Hippocampal formation (tissue), 2 donors: ENCODE measurements around the gene GNAT1.
"Not testable (repeated sequence)": the region's sequence is repeated elsewhere in the genome, so short reads cannot be mapped to it uniquely, and the experiment has no call there.

Experiments
- DNase-seq, 2 donors: peaks; one replicate each; lab custom pipeline; 2025; lab: John Stamatoyannopoulos, UW

Gene GNAT1

DNA sequence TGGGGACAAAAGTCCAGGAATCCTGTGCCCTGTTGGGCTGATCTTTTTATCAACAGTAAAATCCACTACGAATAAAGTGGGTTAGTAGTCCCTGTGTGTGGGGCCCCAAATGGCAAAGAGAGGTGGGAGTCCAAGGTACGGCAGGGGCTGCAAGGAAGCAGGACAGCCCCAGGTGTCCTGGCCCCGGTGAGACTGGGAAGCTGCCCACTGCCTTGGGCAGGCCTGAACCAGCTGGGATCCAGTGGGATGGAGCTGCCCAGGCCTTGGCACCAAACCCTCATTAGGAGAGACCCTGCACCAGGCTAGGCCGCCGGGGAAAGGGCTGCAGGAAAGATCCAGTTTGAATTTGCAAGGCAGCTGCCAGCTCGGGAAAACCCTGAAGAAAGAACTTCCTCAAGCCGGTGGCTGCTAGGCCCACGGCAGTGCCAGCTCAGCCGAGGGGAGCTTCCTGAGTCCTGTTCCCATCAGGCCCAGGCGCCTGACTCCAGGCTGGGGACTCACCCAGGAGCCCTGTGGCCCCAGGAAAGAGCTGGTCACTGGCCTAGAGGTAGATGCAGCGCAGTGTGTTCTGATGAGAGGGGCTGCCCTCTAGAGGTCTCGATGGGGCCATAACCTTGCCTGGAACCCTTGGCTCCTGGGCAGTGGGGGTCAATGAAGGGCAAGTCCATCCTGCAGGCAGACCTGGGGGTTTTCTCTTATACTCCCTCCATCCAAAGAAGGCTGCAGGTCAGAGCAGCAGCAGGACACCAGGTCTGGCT is 30.2 kb downstream of the GNAT1 start:
- no peak for DNase-seq

DNA sequence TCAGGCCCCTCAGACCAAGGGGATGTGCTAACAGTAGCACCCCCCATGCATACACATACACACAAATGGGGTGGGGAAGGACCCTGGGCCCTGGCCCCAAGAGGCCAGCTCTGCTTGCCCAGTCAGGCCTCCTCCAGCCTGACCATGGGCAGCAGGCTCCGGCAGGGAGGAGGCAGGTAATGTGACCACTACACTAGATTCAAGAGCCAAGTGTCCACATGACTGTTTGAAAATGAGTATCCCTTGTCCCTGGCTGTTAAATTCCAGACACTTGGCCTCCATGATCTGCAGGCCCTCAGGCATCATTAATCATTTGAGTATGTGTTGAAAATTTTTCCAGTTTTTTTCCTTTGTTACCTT is 30.7 kb downstream of the GNAT1 start:
- DNase-seq = no peak

DNA sequence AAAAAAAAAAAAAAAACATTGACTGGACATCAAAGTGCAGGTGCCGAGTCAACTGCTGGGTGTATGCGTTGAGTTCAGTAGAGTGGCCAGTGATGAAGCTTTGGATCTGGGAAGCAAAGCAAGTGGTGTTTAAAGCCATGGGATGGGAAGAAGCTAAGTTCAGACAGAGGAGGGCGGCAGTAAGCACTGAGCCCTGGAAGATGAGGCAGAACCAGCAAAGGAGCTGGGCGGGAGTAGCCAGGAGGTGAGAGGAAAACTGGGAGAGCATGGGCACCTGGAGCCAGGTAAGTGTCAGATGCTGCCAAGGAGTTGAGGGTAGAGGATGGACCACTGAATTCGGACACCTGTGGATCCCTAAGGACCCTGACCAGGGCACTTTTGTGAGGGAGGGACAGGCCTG is 33.2 kb downstream of the GNAT1 start:
- DNase-seq = no peak

DNA sequence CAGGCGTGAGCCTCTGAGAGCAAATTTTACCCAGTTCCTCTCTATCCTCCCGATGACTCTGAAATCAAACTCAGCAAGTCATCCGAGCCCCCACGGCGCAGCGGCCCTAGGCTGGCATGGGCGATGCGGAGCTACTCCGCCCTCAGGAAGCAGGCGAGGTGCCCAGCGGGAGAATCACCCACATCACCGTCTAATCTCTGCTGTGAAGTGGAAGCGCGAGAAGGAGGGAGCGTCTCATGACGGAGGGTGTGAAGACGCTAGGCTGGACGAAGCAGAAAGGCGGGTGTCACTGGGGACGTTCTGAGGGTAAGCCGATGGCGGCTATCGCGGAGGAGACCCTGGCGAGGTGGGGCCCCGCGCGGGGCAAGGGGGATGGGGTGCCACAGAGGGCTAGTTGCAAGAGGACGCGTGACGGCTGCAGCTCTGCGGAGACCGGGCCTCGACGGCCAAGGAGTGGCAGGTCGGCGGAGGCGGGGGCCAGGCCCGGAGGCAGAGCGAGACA is 35.5 kb downstream of the GNAT1 start:
- DNase-seq = peak in 1 of 2 donors; percentile 53

DNA sequence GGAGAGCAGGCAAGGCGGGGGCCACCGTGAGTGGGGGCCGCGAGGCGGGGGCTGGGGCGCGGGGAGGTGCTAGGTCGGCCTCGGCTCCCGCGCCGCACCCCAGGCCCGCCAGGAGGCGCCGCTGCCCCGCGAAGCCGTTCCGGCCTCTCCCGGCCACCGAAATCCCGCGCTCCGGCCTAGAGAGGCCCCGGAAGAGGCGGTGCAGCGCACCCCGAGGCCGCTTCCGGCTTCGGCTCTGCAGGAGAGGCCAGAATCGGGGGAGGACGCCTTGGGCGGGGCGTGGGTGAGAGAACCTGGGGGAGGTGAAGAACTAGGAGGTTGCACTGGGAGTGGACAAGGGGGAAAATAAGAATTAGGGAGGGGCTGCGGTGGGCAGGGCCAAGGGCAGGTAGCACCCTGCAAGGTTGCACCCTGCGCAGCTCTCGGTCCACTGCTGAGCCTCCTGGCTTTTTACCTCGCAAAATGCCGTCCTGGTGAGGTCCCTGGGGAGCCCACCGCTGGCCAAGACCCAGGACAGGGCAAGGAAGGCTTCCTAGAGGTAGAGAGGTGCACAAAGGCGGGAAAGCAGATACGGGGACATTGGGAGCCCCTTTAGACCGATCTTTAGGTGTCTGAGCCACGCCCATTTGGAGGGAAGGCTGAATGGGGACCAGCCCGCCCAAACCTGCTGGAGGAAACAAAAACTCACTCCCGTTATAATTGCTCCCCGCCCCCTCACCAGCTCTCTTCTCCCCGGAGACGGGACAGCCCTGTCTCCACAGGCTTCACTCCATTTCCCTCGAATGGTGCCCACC is 36.2 kb downstream of the GNAT1 start:
- peak; percentile 85 to 86 for DNase-seq

DNA sequence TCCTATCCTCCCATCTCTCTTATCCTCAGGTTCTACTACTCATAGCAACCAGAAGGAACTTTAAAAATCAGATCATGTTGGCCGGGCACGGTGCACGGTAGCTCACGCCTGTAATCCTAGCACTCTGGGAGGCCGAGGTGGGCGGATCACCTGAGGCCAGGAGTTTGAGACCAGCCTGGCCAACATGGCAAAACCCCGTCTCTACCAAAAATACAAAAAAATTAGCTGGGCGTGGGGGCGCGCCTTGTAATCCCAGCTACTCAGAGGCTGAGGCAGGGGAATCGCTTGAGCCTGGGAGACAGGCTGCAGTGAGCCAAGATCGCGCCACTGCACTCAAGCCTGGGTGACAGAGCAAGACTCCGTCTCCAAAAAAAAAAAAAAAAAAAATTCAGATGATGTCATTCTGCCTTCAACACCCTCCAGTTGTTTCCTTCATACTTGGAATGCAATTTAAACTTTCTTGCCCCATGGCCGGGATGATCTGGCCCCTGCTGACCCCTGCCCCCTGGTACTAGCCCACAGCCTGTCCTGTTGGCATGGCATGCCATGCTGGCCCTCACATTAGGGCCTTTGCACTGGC is 36.9 kb downstream of the GNAT1 start:
- not testable (repeated sequence) for DNase-seq

DNA sequence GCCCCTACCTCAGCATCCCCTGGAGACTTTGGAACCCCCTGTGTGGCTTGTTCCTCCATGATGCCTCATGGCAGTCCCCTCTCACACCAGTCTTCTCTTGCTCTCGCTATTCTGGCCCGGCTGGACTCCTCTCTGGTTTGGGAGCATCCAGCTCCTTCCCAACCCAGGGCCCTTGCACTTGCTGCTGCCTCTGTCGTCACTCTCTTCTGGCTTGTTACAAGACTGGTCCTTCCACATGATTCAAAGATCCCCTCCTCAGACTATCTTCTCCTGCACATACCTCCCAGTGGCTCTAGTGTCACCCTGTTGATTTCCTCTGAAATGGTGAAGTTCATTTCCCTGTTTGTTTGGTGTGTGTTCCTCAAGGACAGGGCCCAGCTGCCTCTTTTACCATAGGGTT is 38.1 kb downstream of the GNAT1 start:
- no peak for DNase-seq

DNA sequence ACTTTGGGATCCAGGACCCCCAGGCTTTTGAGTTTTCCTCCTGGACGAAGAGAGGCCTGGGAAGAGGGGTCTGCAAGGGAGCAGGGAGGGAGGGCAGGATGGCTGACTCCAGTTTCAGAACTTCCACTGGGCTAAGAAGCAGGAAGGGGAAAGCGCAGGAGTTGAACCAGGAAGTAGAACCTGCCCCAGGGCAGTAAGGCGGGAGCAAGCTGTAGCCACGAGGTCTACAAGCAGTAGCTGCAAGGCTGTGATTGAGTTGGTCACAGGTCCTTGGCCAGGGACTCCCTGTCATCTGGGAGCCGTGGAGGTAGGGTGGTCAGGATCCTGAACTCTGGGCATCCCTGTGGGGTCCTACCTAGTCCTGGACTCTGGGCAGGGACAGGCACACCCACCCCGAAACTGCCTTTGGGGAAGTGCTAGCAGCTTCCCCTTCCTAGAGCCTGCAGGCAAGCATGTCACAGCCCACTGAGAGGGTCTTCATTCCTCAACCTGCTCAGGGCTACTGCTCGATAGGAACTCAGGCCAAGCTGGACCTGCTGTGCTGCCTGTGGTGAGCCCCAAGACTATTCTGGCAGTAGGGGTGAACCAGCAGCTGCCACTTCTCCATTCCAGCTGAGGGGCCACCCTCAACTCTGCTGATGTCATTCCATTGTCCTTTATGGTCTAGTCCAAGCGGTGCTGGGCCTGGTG is 38.8 kb downstream of the GNAT1 start:
- DNase-seq = no peak

DNA sequence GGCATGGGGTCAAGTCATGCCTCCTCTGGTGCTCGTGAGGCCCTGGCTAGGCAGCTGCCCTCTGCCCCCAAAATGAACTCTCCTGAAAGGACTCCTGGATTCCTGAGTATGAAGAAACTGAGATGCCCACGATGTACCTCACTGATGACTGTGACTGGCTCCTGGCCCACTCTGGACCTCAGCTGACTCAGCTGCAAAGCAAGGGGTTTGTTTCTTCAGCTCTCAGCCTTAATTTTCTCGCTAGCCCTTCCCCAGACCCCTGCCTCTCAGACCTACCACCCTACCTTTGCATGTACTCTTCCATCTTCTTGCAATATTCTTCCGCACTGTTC is 39.4 kb downstream of the GNAT1 start:
- no peak for DNase-seq

DNA sequence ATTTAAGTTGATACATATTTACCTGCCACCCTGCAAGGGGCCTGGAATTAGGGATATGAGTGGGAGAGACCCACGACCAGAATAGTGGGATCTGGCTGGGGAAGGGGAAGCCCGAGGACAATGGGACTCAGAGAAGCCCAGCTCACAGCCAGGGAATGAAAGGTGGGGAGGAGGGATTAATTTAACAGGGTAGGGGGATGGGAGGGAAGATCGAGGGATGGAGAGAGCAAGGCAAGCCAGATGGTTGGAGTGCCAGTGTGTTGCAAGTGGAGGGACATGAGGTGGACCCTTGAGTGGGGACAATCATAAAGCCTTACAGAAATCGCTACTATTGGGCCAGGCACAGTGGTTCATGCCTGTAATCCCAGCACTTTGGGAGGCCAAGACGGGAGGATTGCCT is 40.2 kb downstream of the GNAT1 start:
- DNase-seq = no peak

DNA sequence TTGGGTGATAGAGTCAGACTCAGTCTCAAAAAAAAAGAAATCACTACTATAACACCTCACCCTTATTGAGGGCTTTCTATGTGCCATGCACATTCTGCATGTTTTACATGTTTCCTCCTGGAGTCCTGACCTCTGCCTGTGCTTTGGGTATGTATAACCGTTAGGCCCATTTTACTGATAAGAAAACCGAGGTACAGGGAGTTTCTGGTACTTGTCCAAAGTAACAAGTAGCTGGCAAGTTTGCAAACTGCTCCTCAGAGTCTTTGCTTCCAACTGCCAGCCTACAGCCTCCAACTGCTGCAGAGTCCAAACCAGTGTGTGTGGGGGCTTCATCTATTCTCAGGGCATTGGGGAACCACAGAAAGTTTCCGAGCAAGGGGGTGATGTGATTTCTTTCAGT is 40.9 kb downstream of the GNAT1 start:
- DNase-seq = no peak

DNA sequence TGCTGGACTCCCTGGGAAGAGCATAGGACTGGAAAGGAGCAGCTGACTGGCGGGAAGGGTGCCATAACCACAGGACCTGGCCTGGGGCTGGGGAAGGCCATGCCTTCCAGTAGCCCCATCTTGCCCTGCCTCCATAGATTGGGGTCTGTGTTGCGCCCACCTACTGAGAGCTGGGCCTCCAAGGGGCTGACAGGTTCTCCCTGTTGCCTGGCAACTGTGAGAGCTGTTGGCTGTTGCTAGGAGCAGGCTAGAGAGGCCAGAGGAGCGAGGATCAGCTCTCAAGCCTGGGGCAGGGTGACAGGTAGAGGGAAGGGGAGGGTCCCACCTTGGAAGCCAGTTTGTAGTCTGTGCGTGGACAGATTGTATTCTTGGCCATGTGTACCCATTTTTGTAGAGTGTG is 41.8 kb downstream of the GNAT1 start:
- no peak for DNase-seq

DNA sequence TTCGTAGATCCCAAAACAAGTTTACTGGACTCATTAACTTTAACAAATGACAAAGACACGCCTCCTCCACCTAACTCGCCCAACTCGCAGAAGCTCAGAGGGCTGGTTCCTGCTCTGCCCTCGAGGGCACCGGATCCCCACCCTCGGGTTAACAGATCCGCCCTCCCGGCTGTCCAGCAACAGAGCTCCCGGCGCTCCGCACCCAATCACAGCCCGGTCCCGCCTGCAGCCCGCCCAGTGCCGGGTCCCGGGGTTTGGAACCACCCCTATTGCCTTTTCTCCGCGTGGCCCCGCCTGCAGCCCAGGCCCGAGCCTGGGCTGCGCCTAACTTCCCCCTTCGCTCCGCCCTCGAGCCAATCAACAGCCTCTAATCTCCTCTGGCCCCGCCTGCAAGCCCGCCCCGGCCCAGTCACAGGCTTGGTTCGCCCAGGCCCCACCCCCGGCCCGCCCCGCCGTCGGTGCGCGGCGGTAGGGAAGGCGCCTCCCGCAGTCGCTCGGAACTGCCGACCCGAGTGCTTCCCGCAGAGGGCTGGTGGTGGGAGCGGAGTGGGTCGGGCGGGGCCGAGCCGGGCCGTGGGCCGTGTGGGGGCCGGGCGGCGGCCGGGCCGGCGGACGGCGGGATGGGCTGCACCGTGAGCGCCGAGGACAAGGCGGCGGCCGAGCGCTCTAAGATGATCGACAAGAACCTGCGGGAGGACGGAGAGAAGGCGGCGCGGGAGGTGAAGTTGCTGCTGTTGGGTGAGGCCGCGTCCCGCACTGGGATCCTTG is 44.5 kb downstream of the GNAT1 start, which contains the start of gene GNAI2:
Gene GNAI2 (plus strand): TSS at position 489 of the 768 bp plus-strand sequence. CDS start 132 bp downstream, at position 621.
- peak; percentile 99 for DNase-seq

DNA sequence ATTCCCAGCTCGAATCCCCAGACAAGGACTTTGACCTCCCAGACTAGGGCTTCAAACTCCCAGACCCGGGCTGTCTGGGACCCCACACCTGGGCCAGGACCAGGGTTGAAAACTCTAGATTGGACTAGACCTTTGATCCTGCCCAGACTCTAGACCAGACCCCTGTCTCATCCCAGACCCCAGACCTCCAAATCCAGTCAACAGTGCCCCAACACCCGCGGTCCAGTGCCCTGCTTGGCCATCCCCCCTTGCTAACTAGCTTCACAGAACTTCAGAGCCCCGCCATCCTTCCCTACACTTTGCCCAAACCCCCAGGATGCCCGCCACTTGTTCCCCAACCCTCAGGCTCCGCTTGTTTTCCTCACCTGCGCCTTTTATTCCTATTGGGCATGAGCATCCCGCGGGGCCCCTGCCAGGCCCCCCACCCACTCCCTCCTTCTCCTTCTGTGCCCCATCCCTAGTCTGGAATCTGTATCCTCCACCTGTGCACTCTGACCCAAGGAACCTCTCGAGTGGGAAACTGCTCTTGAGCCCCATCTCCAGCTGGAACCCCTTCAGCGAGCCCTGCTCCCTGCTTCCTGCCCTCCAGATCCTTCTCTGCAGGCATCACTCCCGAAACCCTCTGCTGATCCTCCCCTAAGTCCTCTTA is 45.2 kb downstream of the GNAT1 start:
- no peak for DNase-seq

DNA sequence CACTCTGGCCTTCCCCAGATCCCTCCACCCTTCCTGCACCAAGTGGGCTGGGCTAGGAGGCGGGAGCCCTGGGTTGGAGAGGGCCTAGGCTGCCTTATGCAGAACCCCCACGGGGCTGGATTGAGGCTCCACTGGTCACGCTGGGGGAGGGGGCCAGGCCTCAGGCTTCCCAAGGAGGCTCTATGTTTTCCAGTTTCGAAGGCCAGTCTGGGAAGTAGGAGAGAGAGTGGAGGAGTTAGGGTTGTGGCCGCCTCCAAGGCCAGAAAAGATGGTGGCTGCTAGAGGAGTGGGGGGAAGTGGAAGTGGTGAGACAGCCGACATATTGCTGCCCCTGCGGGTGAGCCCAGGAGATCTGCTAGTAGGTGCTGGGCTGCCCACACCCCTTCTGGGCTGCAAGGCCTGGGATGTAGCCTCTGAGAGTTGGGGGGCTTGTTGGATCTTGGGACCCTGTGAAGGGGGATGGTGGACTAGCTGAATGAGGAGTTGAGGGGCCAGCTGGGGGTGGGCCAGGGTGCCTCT is 45.8 kb downstream of the GNAT1 start:
- no peak for DNase-seq

DNA sequence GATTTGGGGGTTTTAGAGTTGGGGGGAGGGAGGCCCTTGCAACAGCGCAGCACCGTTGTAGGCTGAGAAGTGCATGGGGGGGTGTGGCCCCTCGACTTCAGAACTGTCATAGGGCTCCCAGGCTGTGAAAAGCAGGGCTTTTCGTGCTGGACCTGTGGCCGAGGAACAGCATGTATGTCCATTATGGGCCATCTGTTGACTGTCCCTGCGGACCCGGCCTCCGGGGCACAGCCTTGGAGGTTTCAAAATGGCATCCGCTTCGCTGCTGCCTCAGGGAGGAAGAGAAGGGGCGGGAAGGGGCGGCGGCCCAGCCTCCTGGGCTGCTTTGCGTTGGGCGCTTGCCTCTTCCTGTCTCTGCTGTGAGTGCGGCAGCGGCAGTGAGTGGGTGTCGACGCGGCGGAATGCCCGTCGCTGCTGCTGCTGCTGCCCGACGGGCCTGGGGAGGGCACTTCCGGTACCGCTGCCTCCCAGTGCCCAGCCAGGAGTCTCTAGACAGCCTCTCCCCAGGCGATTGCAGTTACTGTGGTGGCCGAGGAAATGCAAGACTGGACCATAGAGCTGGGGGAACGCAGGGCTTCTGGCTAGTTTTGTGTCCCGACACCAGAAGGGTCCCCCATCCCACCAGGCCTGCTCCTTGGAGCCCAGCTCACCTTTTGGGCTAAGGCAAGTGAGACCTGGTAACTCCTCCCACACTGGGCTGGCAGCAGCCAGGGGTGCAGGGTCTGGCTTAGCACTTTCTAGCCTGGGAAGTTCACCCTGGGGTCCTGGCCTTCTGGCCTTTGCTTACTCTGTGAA is 46.5 kb downstream of the GNAT1 start:
- DNase-seq = peak; percentile 28 to 52

DNA sequence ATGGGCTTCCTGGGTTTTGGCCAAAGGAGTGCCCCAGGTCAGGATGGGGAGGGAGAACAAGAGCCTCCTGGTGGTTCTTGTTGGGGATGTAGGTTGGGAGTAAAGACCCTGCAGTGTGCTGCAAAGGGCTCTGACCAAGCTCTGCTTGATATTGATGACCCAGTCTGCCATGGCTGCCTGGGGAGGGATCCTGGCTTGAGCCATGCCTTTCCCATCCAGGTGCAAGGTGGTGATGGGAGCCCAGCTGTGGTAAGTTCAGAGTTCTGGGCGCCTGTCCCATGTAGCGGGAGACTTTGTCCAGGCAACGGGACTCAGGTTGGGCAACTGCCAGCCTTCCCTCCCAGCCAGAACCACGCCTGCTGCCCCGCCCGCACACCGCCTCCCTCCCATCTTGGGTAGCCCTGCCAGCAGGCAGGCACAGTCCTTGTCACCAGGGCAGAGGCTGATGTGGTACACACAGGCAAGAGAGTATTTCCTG is 47.2 kb downstream of the GNAT1 start:
- peak; percentile 47 to 49 for DNase-seq

DNA sequence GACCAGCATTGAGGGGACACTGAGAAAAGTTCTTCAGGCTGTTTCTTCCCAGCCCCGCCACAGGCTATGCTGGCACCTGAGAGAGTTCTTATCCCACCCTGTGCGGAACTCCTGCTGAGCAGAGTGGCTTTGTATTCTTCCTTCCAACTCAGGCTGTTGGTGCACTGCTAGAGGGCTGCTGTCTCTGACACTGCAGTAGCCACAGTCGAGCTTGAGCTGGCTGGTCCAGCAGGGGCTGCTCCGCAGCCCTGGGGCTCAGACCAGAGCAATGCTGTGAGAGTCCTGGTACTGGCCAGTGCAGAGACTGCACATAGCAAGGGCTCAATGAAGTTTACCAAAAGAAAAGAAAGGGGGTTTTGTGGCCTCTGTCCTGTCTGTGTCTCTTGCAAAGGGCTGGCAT is 48.2 kb downstream of the GNAT1 start:
- no peak for DNase-seq

DNA sequence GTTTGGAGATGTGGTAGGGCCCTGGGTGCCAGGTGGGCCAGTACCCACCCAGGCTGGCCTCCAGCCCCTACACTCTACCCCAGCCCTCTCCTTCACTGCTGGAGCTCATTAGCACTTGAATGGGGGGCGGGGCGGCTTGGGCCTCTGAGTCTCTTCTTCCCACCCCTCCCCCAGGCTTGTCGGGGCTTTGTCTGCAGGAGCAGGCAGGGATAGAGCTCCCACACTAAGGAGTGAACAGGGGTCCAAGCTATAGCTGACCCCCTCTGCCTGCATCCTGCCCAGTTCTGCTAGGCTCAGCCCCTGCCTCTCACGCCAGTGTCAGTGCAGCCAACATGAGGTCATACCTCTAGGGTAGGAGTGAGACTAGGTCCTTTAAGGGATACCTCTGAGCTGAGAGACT is 49.8 kb downstream of the GNAT1 start:
- DNase-seq = no peak
